SH-SY5Y (cell line): ENCODE data around the gene CLPSL1.

Experiments
- GATA2 ChIP-seq: IDR thresholded peaks from 2 replicates; pipeline ENCODE4 v1.6.1; 2011; ENCODE audit warnings: mild to moderate bottlenecking, low read depth, low read length
- GATA3 ChIP-seq: IDR thresholded peaks from 2 replicates; pipeline ENCODE4 v1.6.1; 2011; ENCODE audit warnings: low read depth, mild to moderate bottlenecking, low read length, moderate library complexity

DNA sequence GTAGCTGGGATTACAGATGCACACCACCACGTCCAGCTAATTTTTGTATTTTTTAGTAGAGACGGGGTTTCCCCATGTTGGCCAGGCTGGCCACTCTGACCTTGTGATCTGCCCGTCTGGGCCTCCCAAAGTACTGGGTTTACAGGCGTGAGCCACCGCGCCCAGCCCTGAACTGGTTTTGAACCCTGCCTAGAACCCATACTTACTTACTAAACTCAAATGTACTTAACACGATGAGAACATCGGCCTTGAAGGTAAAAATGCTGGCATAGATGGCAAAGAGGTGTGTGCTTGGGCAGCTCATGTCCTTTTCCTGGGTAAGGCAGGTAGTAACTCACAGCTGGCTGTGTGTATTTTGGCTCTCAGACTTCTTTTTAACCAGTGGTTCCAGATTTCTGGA lies 47.2 kb upstream of the CLPSL1 start:
- no peak for TF ChIP-seq GATA2
- no peak for TF ChIP-seq GATA3
